GM15510 (cell line): ENCODE measurements around the gene UBR3.

Experiments used
- POLR2A ChIP-seq: IDR thresholded peaks from 3 replicates; pipeline ENCODE4 v1.6.1; 2011; ENCODE audit warnings: borderline replicate concordance; ENCODE audit not compliant: insufficient read length; ENCODE audit errors: extremely low read depth

Gene UBR3

GRCh38 chr2:170006587-170007325 lies 179.5 kb downstream of the UBR3 start:
- no peak for TF ChIP-seq POLR2A

- no peak for TF ChIP-seq POLR2A
Observed at GRCh38 chr2:170009209-170009608, 182.0 kb downstream of the UBR3 start.

GRCh38 chr2:170012773-170013172 lies 185.5 kb downstream of the UBR3 start:
- no peak for TF ChIP-seq POLR2A

DNA sequence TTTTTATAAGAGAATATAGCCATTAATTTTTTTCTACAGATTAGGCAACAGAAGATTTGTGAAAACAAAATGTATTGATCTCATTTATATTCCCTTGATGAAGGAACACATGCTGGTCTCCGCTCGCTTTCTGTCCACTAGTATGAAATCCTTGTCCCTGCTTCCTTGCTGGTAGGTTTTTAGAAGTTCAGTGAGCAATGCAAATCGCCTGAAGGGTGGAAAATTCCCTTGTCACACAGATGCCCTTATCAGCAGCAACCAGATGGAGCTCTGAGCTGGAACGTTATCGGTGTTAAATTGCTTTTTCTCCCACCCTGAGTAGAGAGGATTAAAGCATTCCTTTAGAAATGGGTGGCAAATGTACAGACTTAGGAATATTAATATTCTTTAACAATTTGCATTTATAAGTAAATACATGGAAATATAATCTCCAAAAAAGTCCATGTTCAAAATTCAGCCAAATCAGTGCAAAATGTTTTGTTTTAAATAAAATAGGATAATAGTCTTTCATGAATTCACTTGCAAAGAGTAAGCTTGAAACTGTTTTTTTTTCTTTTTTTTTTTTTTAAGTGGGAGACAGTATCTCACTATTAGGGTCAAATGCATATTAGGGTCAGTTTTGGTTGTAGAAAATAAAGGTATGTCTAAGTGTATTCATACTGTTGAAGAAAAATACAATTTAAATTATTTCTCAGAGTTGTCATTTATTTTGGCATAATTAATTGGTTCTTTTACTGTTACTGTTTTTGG lies 186.7 kb downstream of the UBR3 start:
- TF ChIP-seq POLR2A: no peak

DNA sequence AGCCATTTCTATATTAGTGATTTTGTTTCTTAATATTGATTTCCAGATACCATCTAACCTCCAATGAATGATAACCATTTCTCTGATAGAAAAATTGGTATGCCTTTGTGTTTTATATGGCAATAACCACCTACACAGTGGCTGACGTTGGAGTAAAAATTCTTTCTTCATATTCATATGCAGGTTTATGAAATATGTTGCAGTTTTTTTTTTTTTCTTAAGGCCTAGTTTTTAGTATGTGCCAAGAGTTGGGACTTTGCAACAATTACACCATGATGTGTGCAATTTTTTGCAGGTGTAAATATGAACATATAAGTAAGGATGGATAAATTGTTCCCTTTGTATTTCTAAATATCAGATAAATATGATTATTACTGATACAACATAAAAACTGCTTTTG lies 187.5 kb downstream of the UBR3 start:
- no peak for TF ChIP-seq POLR2A

GRCh38 chr2:170017860-170018532 lies 190.7 kb downstream of the UBR3 start:
- no peak for TF ChIP-seq POLR2A

DNA sequence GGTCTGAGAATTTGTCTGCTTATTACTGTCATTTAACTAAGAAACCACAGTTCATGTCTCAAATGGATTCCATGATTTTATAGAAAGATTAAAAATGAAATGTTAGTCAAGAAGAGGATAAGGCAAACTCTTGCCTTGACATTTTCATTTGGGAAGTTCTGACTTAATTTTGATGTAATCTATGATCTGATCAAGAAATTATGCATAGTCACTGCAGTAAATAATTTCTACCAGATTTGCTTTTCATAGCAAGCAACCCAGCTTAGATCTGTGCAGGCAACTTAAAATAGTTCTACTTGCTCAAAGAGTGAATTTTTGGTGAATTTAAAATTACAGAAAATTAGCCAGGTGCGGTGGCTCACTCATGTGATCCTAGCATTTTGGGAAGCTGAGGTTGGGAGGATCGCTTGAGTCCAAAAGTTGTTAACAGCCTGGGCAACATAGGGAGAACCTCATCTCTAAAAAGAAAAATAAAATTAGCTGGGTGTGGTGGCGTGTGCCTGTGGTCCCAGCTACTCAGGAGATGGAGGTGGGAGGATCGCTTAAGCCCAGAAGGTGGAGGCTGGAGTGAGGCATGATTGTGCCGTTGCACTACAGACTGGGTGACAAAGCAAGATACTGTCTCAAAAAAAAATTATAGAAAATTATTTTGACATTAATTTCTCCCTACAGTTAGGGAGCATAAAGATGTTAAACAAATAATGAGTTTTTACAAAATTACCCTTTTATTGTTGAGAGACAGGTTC lies 192.0 kb downstream of the UBR3 start:
- no peak for TF ChIP-seq POLR2A

GRCh38 chr2:170020777-170021176 lies 193.5 kb downstream of the UBR3 start:
- TF ChIP-seq POLR2A: no peak

DNA sequence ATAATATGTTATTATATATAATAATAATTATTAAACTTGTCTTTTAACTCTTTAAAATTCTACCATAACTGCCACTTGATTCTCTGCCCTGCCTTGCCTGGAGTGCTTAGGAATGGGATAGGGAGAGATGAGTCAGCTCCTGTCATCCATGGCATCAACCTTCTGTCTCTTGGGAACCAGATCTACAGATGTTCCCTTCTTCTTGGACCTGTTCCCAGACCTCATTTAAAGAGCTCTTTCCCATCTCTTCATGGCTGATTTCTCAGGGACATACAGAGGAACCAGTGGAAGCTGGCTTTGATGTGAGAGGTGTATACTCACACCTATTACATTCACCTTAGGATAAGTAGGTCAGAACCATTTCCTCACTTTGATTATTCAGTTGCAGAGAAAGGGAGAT lies 195.4 kb downstream of the UBR3 start:
- no peak for TF ChIP-seq POLR2A

DNA sequence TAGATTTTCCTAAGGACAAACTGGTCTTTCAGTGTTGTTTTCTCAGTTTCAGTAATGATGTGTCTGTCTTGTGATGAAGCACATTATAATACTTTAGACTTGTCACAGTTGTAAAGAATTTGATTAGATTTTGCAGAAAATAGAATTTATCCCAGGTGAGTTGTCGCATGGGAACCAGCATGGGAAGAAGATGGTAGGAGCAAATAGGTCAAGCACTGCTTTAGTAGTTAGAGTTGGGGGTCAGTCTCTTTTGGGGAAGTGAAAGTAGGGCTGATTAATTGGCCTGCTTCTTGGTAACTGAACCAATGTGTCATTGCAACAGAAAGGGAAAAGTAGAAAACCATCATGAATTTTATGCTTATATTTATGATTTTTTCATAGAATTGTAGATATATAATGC lies 197.5 kb downstream of the UBR3 start:
- TF ChIP-seq POLR2A: no peak

DNA sequence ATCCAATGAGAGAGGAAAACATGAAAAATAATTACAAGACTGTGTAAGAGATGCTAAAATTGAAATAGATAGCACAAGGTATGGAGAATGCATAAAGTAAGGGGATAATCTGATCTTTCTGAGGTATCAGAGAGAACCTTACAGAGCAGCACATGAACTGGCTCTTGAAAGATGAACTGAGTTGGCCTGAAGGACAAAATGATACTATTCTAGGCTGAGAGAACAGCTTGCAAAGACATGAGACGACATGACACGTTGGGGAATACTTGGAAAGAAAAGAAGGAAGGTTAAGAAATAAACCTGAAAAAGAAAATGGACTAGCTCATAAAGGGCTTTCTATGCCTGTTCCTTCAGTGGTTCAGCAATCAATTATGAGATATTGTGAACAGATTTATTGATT lies 198.0 kb downstream of the UBR3 start:
- no peak for TF ChIP-seq POLR2A

GRCh38 chr2:170026361-170026760 lies 199.1 kb downstream of the UBR3 start:
- no peak for TF ChIP-seq POLR2A

DNA sequence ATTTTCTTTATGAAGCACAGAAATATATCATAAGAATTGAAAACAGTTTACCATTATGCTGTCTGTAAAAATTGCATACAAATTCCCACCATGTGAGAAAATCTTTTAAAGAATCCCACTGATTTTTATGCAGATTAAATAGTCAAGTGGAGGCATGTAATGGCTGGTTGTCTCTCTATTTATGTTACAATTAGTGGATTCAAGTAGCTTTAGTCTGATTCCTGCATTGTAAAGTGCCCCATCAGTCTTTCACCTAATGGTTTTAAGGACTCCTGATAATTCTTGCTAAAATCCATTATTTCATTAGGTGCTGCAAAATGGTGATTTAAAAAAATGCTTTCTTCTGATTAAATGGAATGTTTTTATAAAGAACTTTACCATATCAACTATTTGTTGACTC lies 202.3 kb downstream of the UBR3 start:
- TF ChIP-seq POLR2A: no peak

DNA sequence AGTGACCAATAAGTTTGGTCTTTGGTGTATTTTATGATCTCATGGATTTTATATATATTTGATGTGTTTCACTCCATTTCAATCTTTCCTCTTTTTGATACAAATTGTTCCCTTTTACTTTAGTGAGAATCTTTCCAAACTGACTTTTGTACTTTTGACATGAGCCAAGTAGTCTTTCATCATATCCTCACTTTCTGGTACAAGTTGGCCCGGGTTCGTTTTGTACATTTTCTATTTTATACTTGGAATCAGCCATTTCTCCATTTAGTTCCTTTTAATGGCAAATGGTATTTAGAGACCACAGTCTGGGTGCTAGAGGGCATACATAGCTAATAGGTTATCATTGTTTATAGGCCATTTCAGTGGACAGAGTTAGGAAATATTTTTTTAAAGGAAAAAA lies 202.8 kb downstream of the UBR3 start:
- no peak for TF ChIP-seq POLR2A

GRCh38 chr2:170031288-170031687 lies 204.0 kb downstream of the UBR3 start:
- no peak for TF ChIP-seq POLR2A
